HepG2 (cell line): Measurements from ENCODE around the gene ELP5. TPM values are rescaled to one million over a fixed set of nuclear protein-coding genes. Genes with fewer than 3 reads are reported as not detected.

Experiments
- ATF3 ChIP-seq: sonication (generic); formaldehyde crosslinking; IDR thresholded peaks from 2 replicates; pipeline ENCODE4 v1.4.0; 2020; ENCODE audit warnings: missing genetic modification reagents
- BRCA1 ChIP-seq: sonication (generic); formaldehyde crosslinking; IDR thresholded peaks from 2 replicates; pipeline ENCODE4 v1.4.0; 2020; ENCODE audit warnings: missing genetic modification reagents
- CEBPB ChIP-seq: IDR thresholded peaks from 2 replicates; pipeline ENCODE4 v1.6.1; 2011; ENCODE audit warnings: low read depth, low read length, improper control_type of control experiment, borderline replicate concordance
- HDAC6 ChIP-seq: fragments of 200-600 bp; sonication (generic); IDR thresholded peaks from 2 replicates; pipeline ENCODE4 v1.7.0; 2017; ENCODE audit warnings: mild to moderate bottlenecking, antibody characterized with exemption, low read length, low read depth
- MED1 ChIP-seq: sonication (generic); formaldehyde crosslinking; IDR thresholded peaks from 2 replicates; pipeline ENCODE4 v1.4.0; 2020; ENCODE audit warnings: missing genetic modification reagents
- MEIS2 ChIP-seq: sonication (generic); formaldehyde crosslinking; IDR thresholded peaks from 2 replicates; pipeline ENCODE4 v1.9.0; 2021; ENCODE audit warnings: mild to moderate bottlenecking, missing genetic modification reagents
- RAD21 ChIP-seq: fragments of 450-650 bp; formaldehyde crosslinking; IDR thresholded peaks from 2 replicates; pipeline ENCODE4 v1.5.0; 2020; ENCODE audit warnings: mild to moderate bottlenecking
- SKIL ChIP-seq: sonication (generic); formaldehyde crosslinking; IDR thresholded peaks from 2 replicates; pipeline ENCODE4 v1.8.0; 2022; ENCODE audit warnings: missing genetic modification reagents, mild to moderate bottlenecking, moderate library complexity, borderline replicate concordance
- SMAD9 ChIP-seq: sonication (generic); formaldehyde crosslinking; IDR thresholded peaks from 2 replicates; pipeline ENCODE4 v1.5.1; 2020; ENCODE audit warnings: mild to moderate bottlenecking, missing genetic modification reagents
- ZBTB40 ChIP-seq, 2 experiments: fragments of 450-650 bp in 1 of 2; sonication (generic) in 1 of 2; formaldehyde crosslinking in 1 of 2; IDR thresholded peaks; 2 replicates each; pipeline versions ENCODE4 v1.6.1 to v1.8.0; 2016 to 2022; ENCODE audit warnings: antibody characterized with exemption in 1 of 2, mild to moderate bottlenecking in 1 of 2, missing genetic modification reagents in 1 of 2
- ZNF12 ChIP-seq: sonication (generic); formaldehyde crosslinking; IDR thresholded peaks from 2 replicates; pipeline ENCODE4 v1.5.0; 2020; ENCODE audit warnings: missing genetic modification reagents
- polyA plus RNA-seq, 8 experiments: library from polyadenylated mRNA; depleted of rRNA in 3 of 8; stranded (reverse) in 7 of 8; unstranded in 1 of 8; fragments of >200 nt; fragmentation: Illumina TruSeq in 4 of 8; extraction: Trizol in 4 of 8; gene quantifications; 2 replicates each; pipeline versions ENCODE4 v1.2.1 to v1.2.3, GENCODE V29; 2011 to 2016; ENCODE audit warnings: low read depth in 4 of 8, missing spikeins in 1 of 8, mixed read lengths in 1 of 8; ENCODE audit not compliant: insufficient read depth in 1 of 8
- total RNA-seq, 5 experiments: library from RNA; depleted of rRNA; stranded (reverse); fragments of >200 nt; fragmentation: Illumina TruSeq; extraction: Trizol; gene quantifications; 2 replicates each; pipeline ENCODE4 v1.2.3, GENCODE V29; 2016; ENCODE audit warnings: low read depth in 1 of 5
- TF ChIP-seq, protein P1 (sequence below): sonication (generic); formaldehyde crosslinking; IDR thresholded peaks from 2 replicates; pipeline ENCODE4 v1.8.0; 2022; ENCODE audit warnings: mild to moderate bottlenecking, missing genetic modification reagents

Gene ELP5
- total and polyA plus RNA-seq, 2 of the 13 experiments (the other 11 are each of a cell fraction or from before 2014, with no cell fraction given): 67.6 to 69.8 TPM

DNA sequence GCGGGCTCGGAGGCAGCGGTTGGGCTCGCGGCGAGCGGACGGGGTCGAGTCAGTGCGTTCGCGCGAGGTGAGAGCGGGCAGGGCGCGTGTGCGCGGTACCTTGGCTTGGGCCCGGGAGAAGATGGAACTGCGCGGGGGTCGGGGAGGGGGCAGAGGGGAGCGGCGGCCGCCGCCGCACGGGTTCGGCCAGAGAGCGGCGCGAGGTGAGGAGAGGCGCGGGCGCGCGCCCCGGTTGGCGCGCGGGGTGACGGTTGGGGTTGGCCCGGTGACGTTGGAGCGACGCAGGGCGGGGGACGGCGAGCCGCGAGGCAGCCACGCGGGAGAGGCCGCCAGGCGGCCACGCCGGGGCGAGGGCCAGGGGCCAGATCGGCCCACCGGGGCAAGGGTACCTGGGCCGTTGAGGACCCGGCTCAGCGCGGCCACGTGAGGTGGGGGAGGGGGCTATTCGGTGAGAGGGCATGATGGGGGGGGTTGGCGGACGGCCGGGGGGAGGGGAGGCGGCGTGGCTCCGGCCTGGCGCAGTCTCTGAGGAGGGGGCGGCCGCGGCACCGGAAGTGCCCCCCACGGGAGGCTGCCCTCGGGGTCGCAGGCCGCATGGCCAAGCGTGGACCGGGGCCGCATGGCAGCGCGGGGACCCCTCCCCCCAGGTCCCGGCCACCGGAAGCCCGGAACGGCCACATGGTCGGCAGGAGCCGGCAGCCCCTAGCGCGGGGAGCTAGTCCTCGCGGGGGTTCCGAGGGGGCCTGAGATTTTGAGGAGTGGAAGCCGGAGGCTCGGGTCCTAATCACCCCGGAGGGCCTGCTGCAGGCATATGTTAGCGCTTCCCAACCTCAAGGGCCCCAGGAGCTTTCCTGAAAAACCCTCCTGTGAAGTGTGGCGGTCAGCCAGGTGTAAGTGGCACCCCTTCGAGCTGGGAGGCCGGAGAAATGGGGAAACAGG is 55.9 kb downstream of the ELP5 start (continued):
- no peak for TF ChIP-seq ZBTB40 (IDR thresholded peaks at IDR 0.05)
- peak; percentile 34; the same call in 1 of the 2 replicates for TF ChIP-seq ZBTB40 (CRISPR knock-in tag; IDR thresholded peaks at IDR 0.05)
- no peak for TF ChIP-seq CEBPB
- TF ChIP-seq SMAD9: no peak
- TF ChIP-seq BRCA1 (CRISPR knock-in tag): no peak
- TF ChIP-seq HDAC6: no peak
- peak; percentile 16; the same call in 1 of the 2 replicates for TF ChIP-seq MED1 (CRISPR knock-in tag)
- TF ChIP-seq ZNF12: no peak
- TF ChIP-seq MEIS2: no peak
- TF ChIP-seq, protein P1, sequence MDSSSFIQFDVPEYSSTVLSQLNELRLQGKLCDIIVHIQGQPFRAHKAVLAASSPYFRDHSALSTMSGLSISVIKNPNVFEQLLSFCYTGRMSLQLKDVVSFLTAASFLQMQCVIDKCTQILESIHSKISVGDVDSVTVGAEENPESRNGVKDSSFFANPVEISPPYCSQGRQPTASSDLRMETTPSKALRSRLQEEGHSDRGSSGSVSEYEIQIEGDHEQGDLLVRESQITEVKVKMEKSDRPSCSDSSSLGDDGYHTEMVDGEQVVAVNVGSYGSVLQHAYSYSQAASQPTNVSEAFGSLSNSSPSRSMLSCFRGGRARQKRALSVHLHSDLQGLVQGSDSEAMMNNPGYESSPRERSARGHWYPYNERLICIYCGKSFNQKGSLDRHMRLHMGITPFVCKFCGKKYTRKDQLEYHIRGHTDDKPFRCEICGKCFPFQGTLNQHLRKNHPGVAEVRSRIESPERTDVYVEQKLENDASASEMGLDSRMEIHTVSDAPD (CRISPR knock-in tag): no peak
- no peak for TF ChIP-seq SKIL (CRISPR knock-in tag)
- TF ChIP-seq RAD21 (CRISPR knock-in tag): no peak
- TF ChIP-seq ATF3 (CRISPR knock-in tag): no peak
